Activated CD8-positive, alpha-beta memory T cell treated with anti-CD3 and anti-CD28 coated beads, Interleukin-2, amount 50 U/mL, for 1 hour (primary cell): Measurements from ENCODE around the gene NAA15.
A peak's percentile ranks its signal among the peaks of the same experiment; 100 is the strongest.
"Not testable (repeated sequence)": the region's sequence is repeated elsewhere in the genome, so short reads cannot be mapped to it uniquely, and the experiment has no call there.

Source experiments
- DNase-seq: peaks from one replicate; pipeline ENCODE4 v3.0.0-alpha.2; 2020; ENCODE audit errors: extremely low read depth

NAA15 gene

GRCh38 chr4:139301113-139301820 lies at the start of gene NAA15:
Gene NAA15 (plus strand): TSS chr4:139301505. CDS start chr4:139301778, 273 bp downstream.
- DNase-seq, result peak; percentile 95

GRCh38 chr4:139253046-139253445 lies 48.3 kb upstream of the NAA15 start:
- no peak for DNase-seq

GRCh38 chr4:139253713-139254112 lies 47.6 kb upstream of the NAA15 start:
- no peak for DNase-seq

GRCh38 chr4:139255581-139255980 lies 45.7 kb upstream of the NAA15 start:
- DNase-seq, result not testable (repeated sequence)

- DNase-seq, result no peak
Measured at GRCh38 chr4:139256349-139256748, 45.0 kb upstream of the NAA15 start.

- DNase-seq, result no peak
Measured at GRCh38 chr4:139265654-139266053, 35.7 kb upstream of the NAA15 start.

- no peak for DNase-seq
Measured at GRCh38 chr4:139266208-139266582, 35.1 kb upstream of the NAA15 start.

- peak; percentile 32 for DNase-seq
Measured at GRCh38 chr4:139266583-139267257, 34.6 kb upstream of the NAA15 start.

GRCh38 chr4:139267301-139267700 lies 34.0 kb upstream of the NAA15 start:
- no peak for DNase-seq

- DNase-seq, result no peak
Measured at GRCh38 chr4:139273835-139274234, 27.5 kb upstream of the NAA15 start.

GRCh38 chr4:139274790-139275189 lies 26.5 kb upstream of the NAA15 start:
- DNase-seq, result no peak

GRCh38 chr4:139275281-139275735 lies 26.0 kb upstream of the NAA15 start:
- DNase-seq, result no peak

- DNase-seq, result no peak
Measured at GRCh38 chr4:139278485-139278884, 22.8 kb upstream of the NAA15 start.

GRCh38 chr4:139278912-139279759 lies 22.2 kb upstream of the NAA15 start:
- DNase-seq, result no peak

GRCh38 chr4:139279760-139280620 lies 21.3 kb upstream of the NAA15 start, which contains the start of gene MGARP:
Gene MGARP (minus strand): TSS chr4:139280225. CDS start chr4:139280158, 67 bp downstream.
- DNase-seq, result no peak

- no peak for DNase-seq
Measured at GRCh38 chr4:139282065-139282720, 19.1 kb upstream of the NAA15 start.

GRCh38 chr4:139282721-139283075 lies 18.6 kb upstream of the NAA15 start:
- DNase-seq, result no peak

- DNase-seq, result no peak
Measured at GRCh38 chr4:139286186-139286698, 15.1 kb upstream of the NAA15 start.

- peak; percentile 90 for DNase-seq
Measured at GRCh38 chr4:139295206-139295941, 5.9 kb upstream of the NAA15 start.

- no peak for DNase-seq
Measured at GRCh38 chr4:139295942-139296299, 5.4 kb upstream of the NAA15 start.
